Esophagus muscularis mucosa (tissue), 4 donors: ENCODE measurements around the gene SPAG16. TPM values are rescaled to one million over a fixed set of nuclear protein-coding genes. Genes with fewer than 3 reads are reported as not detected.

Experiments
- DNase-seq: peaks from one replicate; pipeline ENCODE4 v3.0.0-alpha.2; 2017; ENCODE audit errors: extremely low spot score
- H3K27ac ChIP-seq, 4 donors: fragments of 200-600 bp; sonication (generic); replicated peaks in 1 of 4; 1 replicate in 3 of 4; 2 replicates in 1 of 4; pipeline ENCODE4 v1.5.1; 2016 to 2019; ENCODE audit warnings: mild to moderate bottlenecking in 1 of 4
- H3K27me3 ChIP-seq, 4 donors: fragments of 200-600 bp; sonication (generic); one replicate each; pipeline versions ENCODE4 v1.5.1 to v1.6.0; 2016 to 2019
- H3K36me3 ChIP-seq, 4 donors: fragments of 200-600 bp; sonication (generic); one replicate each; pipeline ENCODE4 v1.5.1; 2016 to 2019
- H3K4me1 ChIP-seq, 4 donors: fragments of 200-600 bp; sonication (generic); one replicate each; pipeline ENCODE4 v1.5.1; 2016 to 2019
- H3K4me3 ChIP-seq, 4 donors: fragments of 200-600 bp; sonication (generic); 1 replicate in 2 of 4; 2 replicates in 2 of 4; pipeline ENCODE4 v1.5.1; 2016 to 2019; ENCODE audit warnings: mild to moderate bottlenecking in 4 of 4, moderate library complexity in 1 of 4
- H3K9me3 ChIP-seq, 4 donors: fragments of 200-600 bp; sonication (generic); 1 replicate in 3 of 4; 2 replicates in 1 of 4; pipeline ENCODE4 v1.5.1; 2016 to 2019
- CTCF ChIP-seq, 3 experiments: fragments of 200-600 bp in 2 of 3; fragments of 450-650 bp in 1 of 3; sonication (generic) in 2 of 3; IDR thresholded peaks; one replicate each; pipeline ENCODE4 v1.5.1; 2017 to 2019; ENCODE audit warnings: antibody characterized with exemption in 3 of 3, mild to moderate bottlenecking in 2 of 3, moderate library complexity in 1 of 3
- EP300 ChIP-seq: sonication (generic); formaldehyde crosslinking; IDR thresholded peaks from one replicate; pipeline ENCODE4 v1.6.1; 2017; ENCODE audit warnings: antibody characterized with exemption
- POLR2A ChIP-seq: fragments of 450-650 bp; IDR thresholded peaks from one replicate; pipeline ENCODE4 v1.6.1; 2017; ENCODE audit warnings: antibody characterized with exemption, moderate library complexity, mild to moderate bottlenecking, low read depth
- POLR2AphosphoS5 ChIP-seq, 2 donors: sonication (generic); formaldehyde crosslinking; IDR thresholded peaks; one replicate each; pipeline ENCODE4 v1.6.1; 2017; ENCODE audit warnings: antibody characterized with exemption in 2 of 2
- WGBS: methylation state at CpG from one replicate; pipeline ENCODE4 v1.1.5; 2018; 5-methylcytosine and 5-hydroxymethylcytosine counted together
- intact Hi-C: fragments of 100-400 bp; cut with DNase I; formaldehyde crosslinking; loops from one replicate; pipeline ENCODE4 v1.15.1; 2023
- total RNA-seq, 4 donors: library from RNA; depleted of rRNA; stranded (reverse); fragments of >200 nt; gene quantifications; one replicate each; pipeline versions ENCODE4 v1.1.0 to v1.2.1, GENCODE V29; 2016

SPAG16 gene
- total RNA-seq, 4 donors from 2014 or later: 26.8 to 36.1 (median 31.0) TPM

- H3K9me3 ChIP-seq: no peaks in the 10 kb centered on the region
- H3K27ac ChIP-seq: no peak overlapping the region
- peak overlapping the region in 1 of 4 donors; percentile 82 for H3K4me3 ChIP-seq
- 87% methylated on average over 5 of the region's 5 CpGs for WGBS
- H3K4me1 ChIP-seq: peaks cover 5 to 31% (median 22%) of the 10 kb centered on the region in 4 donors
- DNase-seq: no peak
- intact Hi-C loops: no loop called here
- H3K36me3 ChIP-seq: no peaks in the 10 kb centered on the region
- TF ChIP-seq POLR2A: no peak
- no peak for TF ChIP-seq EP300
- TF ChIP-seq CTCF (IDR thresholded peaks at IDR 0.05): no peak
- no peak for TF ChIP-seq POLR2AphosphoS5 (IDR thresholded peaks at IDR 0.05)
- no peaks in the 10 kb centered on the region for H3K27me3 ChIP-seq
Observed at GRCh38 chr2:213285404-213285803, 1.1 kb downstream of the SPAG16 start.

GRCh38 chr2:213286161-213286560 lies 1.9 kb downstream of the SPAG16 start:
- intact Hi-C loops: no loop called here
- Histone ChIP-seq H3K27me3 (no peaks in the 10 kb centered on the region), H3K9me3 (no peaks in the 10 kb centered on the region), H3K4me3 (no peak overlapping the region), H3K27ac (no peak overlapping the region), H3K36me3 (no peaks in the 10 kb centered on the region), H3K4me1 (peaks cover 5 to 33% (median 22%) of the 10 kb centered on the region in 4 donors)
- TF ChIP-seq POLR2AphosphoS5 (IDR thresholded peaks at IDR 0.05) (no peak), POLR2A (no peak)
- DNase-seq: no peak
- WGBS: 80% methylated on average over 1 of the region's 1 CpG

DNA sequence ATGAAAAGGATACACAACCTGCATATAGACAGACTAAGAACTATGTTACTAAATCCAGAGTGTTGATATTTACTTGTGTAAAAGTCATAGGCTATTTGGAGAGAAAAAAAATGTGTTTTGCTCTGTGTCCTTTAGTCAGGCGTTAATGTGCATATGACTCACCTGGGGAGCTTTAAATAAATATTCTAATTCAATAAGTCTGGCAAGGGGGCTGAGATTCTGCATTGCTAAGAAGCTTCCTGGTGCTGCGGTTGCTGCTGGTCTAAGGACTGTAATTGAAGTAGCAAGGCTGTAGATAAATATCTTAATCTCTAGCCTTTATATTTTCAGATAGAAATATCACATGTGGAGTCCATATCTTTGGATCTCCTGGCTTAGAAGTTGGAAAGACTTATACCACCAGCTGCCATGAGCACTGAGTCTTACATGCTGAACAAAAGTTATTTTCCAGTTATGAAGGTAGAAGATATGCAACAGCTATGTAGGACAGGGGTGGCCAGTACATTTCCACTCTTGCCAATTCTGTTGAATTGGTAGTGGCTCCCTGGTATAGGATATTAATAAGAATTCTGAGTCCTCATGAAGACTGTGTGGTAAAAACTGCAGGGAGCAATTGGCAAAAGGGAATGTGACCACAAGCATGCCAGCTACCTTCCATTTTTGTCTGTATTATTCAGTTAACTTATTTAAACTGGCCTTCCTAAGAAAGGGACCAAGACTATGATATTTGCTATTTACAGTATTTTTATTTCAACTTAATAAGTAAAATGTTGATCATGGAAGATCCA lies 4.8 kb downstream of the SPAG16 start:
- no peak for DNase-seq
- 66% methylated on average over 2 of the region's 2 CpGs for WGBS
- H3K4me1 ChIP-seq: peaks cover 5 to 26% (median 15%) of the 10 kb centered on the region in 4 donors
- no peaks in the 10 kb centered on the region for H3K36me3 ChIP-seq
- H3K27me3 ChIP-seq: no peaks in the 10 kb centered on the region
- intact Hi-C loops: no loop called here
- H3K4me3 ChIP-seq: no peak overlapping the region
- TF ChIP-seq CTCF (IDR thresholded peaks at IDR 0.05) (no peak), EP300 (no peak), POLR2AphosphoS5 (IDR thresholded peaks at IDR 0.05) (no peak), POLR2A (no peak)
- no peak overlapping the region for H3K27ac ChIP-seq
- H3K9me3 ChIP-seq: no peaks in the 10 kb centered on the region

- intact Hi-C loops: no loop called here
- no peak for DNase-seq
Observed at GRCh38 chr2:213290501-213290900, 6.2 kb downstream of the SPAG16 start.

More at GRCh38 chr2:213290501-213290900, 6.2 kb downstream of the SPAG16 start:
- peaks cover 4 to 17% (median 5%) of the 10 kb centered on the region in 4 donors for H3K4me1 ChIP-seq
- 74% methylated on average over 3 of the region's 3 CpGs for WGBS
- no peak for TF ChIP-seq EP300
- no peak for TF ChIP-seq POLR2A
- TF ChIP-seq CTCF (IDR thresholded peaks at IDR 0.05): no peak
- no peak for TF ChIP-seq POLR2AphosphoS5 (IDR thresholded peaks at IDR 0.05)
- no peaks in the 10 kb centered on the region for H3K9me3 ChIP-seq
- H3K27ac ChIP-seq: no peak overlapping the region
- no peak overlapping the region for H3K4me3 ChIP-seq
- no peaks in the 10 kb centered on the region for H3K36me3 ChIP-seq
- H3K27me3 ChIP-seq: no peaks in the 10 kb centered on the region
